ENCODE results near the gene GALNT2. TPM values are rescaled to one million over a fixed set of nuclear protein-coding genes. Genes with fewer than 3 reads are reported as not detected.
A peak's percentile ranks its signal among the peaks of the same experiment; 100 is the strongest.

GALNT2 gene
- total and polyA plus RNA-seq, 9 of the 15 experiments (the other 6 are each of a cell fraction or from before 2014, with no cell fraction given) = 1.6 to 106 (median 51.9) TPM

- peak; percentile 29; the same call in 1 of the 2 replicates for TF ChIP-seq TEAD4 (IDR thresholded peaks at IDR 0.05; ENCODE audit: low read length)
- no peak for TF ChIP-seq TEAD4 (CRISPR knock-in tag; IDR thresholded peaks at IDR 0.05; ENCODE audit: borderline replicate concordance)
- TF ChIP-seq POLR2G (IDR thresholded peaks at IDR 0.05; ENCODE audit: low read depth, low read length) = peak; percentile 88
- TF ChIP-seq ZNF717 (CRISPR knock-in tag; IDR thresholded peaks at IDR 0.05) = no peak
- TF ChIP-seq ZNF589 (CRISPR knock-in tag; IDR thresholded peaks at IDR 0.05; ENCODE audit: low read depth) = no peak
- TF ChIP-seq L3MBTL2 (IDR thresholded peaks at IDR 0.05) = peak; percentile 48; the same call in 1 of the 2 replicates
- peak; percentile 56; the same call in 1 of the 2 replicates for TF ChIP-seq ZSCAN29 (IDR thresholded peaks at IDR 0.05)
- 0 out of 4 replicates have a peak, but pooled peaks of 1 of the 2 experiments have one; percentile 39 for TF ChIP-seq FOXA3 (CRISPR knock-in tag; conservative IDR thresholded peaks at IDR 0.05 in 1 of 2, IDR thresholded peaks at IDR 0.05 in 1 of 2)
- TF ChIP-seq, protein P1, sequence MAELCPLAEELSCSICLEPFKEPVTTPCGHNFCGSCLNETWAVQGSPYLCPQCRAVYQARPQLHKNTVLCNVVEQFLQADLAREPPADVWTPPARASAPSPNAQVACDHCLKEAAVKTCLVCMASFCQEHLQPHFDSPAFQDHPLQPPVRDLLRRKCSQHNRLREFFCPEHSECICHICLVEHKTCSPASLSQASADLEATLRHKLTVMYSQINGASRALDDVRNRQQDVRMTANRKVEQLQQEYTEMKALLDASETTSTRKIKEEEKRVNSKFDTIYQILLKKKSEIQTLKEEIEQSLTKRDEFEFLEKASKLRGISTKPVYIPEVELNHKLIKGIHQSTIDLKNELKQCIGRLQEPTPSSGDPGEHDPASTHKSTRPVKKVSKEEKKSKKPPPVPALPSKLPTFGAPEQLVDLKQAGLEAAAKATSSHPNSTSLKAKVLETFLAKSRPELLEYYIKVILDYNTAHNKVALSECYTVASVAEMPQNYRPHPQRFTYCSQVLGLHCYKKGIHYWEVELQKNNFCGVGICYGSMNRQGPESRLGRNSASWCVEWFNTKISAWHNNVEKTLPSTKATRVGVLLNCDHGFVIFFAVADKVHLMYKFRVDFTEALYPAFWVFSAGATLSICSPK (IDR thresholded peaks at IDR 0.05; ENCODE audit: borderline replicate concordance) = no peak
- TF ChIP-seq, protein P2, sequence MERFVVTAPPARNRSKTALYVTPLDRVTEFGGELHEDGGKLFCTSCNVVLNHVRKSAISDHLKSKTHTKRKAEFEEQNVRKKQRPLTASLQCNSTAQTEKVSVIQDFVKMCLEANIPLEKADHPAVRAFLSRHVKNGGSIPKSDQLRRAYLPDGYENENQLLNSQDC (CRISPR knock-in tag; IDR thresholded peaks at IDR 0.05) = 0 out of 2 replicates have a peak, but pooled peaks have one; percentile 17
- TF ChIP-seq CLOCK (CRISPR knock-in tag; IDR thresholded peaks at IDR 0.05; ENCODE audit: borderline replicate concordance) = no peak
Observed at GRCh38 chr1:230066466-230067404, at the start of gene GALNT2 (continued).

Data from K562 (cell line).